Raji (cell line): ENCODE data around the gene MAGEF1.

Source experiments
- POLR2A ChIP-seq: IDR thresholded peaks from 2 replicates; pipeline ENCODE4 v1.6.1; 2011; ENCODE audit warnings: low read depth, low read length, control low read depth; ENCODE audit not compliant: insufficient read depth

MAGEF1 gene

DNA sequence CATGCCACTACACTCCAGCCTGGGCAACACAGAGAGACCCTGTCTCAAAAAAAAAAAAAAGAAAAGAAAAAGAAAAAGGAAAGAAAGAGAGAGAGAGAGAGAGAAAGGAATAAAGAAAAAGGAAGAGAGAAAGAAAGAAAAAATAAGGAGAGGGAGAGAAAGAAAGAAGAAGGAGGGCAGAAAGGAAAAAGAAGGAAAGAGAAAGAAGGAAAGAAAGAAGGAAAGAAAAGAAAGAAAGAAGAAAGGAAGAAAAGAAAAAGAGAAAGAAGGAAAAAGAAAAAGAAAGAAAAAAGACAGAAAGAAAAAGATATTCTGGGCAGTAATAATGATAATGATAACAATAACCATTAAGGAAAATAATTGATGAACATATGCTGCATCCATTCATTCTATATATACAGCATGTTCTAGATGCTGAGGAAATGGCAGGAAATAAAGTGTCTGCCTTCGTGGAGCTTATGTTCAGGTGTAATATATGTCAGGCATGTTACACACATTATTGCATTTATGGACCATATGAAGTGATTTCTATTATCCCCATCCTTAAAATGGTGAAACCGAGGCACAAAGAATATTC is 37.4 kb upstream of the MAGEF1 start:
- no peak for TF ChIP-seq POLR2A

DNA sequence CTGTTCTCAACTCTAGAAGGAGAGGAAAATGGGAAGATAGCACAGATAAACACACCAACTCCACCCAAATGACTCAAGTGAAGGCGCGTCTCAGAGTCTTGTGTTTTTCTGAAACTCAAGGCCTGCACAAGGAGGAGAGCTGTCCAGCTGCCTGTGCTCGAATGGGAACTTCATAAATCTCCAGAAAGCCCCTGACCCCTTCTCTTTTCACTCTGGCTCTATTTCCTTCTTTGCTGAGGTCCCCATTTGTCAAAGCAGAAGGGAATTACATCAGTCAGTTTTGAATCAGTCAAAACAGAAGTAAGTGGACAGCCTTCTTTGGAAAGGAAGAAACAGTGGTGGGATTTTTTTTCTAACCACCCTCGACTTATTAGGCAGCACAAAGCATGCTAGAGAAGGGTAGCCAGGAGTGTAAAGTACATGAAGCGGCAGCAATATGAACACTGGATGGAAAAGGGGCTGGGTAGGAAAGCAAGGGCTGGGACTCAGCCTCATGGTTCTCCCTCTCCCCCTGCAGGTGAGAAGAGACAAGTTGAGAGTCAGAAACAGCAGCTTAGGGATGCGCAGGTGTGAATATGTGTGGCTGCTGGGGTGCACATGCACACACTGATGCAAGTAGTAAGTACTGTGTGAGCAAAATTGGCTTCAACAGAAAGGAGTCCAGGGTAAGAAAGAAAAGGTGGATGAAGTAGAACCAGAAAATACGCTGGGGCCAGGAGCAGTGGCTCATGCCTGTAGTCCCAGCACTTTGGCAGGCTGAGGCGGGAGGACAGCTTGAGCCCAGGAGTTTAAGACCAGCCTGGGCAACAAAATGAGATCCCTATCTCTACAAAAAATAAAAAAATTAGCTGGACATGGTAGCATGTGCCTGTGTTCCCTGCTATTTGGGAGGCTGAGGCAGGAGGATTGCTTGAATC is 36.6 kb upstream of the MAGEF1 start:
- TF ChIP-seq POLR2A = no peak

DNA sequence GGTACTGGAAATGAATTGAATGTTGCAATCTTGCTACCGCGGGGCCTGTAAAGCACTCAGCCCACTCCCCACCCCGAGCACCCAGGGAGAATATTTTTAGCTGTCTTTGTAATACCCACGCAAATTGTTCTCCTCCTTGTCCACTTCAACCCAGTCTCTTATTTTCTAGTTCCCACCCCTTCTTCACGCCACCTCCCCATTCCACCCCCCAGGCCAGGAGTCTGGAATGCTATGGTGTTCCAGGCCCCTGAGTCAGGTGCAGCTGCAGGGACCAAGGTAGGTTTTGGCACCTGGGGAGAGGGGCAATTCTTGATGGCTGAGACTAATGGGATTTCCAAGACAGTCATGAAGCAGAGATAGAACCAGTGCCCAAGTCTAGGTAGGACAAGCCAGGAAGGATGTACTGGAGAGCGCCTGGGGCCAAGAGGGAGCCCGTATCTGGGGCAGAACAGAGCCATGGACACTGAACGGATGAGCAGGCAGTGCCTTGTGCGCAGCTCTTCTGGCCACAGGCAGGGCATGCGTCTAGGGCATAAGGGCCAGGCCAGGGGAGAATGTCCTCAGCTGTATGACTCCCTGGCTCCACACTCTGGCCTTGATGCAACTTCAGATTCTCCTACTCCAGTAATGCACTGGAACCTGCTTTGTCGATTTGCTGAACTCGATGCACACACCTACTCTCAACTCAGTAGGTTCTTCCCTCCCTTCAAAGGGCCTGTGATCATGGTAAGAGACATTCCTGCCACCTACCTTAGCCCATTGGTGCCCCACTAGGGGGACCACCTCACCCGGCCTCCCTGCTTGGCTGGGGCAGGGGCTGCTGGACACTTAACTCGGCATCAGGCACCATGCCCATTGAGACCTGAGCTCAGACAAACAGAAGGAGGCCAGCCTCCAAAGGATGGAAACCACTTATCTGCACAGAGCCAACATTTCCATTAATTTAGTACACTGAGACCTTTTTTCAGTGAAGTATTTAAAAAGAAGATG is 34.6 kb upstream of the MAGEF1 start:
- TF ChIP-seq POLR2A = no peak

DNA sequence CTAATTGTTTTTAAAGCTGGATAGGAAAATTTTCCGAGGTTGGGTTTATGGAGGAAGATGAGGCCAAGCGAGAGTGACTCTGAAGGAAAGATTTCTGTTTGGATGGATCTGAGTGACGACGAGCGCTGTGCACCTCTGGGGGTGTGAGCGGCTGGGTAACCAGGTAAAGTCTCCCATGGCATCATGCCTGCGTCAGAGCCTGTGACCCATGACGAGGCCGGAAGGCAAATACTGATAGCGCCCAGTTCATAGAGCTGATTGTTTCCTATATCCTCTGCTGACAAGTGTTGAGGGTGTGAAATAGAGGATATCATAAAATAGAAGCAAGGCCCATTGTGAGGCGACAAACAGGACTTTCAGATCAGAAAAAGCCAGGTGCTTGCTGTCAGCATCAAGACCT is 33.7 kb upstream of the MAGEF1 start:
- TF ChIP-seq POLR2A = no peak

DNA sequence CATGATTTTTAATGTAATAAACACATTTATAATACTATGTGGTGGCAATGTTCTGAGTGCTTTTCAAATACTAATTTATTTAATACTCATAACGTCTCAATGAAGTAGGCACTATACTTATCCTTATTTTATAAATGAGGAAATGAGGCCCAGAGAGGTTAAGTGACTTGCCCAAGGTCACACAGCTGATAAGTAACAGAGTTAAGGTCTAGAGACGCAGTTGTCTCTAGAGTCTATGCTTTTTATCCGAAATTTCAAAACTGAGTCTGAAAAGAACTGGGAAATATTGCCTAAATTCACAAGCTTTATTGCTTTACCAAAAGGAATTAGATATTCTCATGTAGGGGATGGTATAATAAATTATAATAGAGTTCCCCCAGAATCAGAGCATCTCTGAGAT is 31.4 kb upstream of the MAGEF1 start:
- no peak for TF ChIP-seq POLR2A

DNA sequence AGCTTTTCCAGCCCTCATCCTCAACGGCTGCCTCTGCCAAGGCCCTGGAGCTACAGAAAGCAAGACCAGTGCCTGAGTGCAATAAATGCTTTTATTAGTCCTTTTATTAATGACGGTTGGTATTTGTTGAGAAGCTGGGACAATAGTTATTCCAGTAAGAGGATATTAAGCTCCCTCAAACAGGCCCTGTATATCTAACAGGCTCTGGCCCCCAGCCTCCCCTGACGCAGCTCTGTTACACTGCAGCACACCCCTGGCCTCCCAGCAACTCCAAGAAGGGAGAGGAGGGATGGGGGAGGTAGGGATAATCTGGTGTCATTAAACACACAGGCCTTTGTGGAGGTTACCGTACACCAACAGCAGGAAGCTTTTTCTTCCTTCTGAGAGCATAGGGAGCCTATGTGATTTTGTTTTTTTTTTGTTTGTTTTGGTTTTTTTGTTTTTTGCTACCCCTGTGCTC is 30.8 kb upstream of the MAGEF1 start:
- TF ChIP-seq POLR2A = no peak

DNA sequence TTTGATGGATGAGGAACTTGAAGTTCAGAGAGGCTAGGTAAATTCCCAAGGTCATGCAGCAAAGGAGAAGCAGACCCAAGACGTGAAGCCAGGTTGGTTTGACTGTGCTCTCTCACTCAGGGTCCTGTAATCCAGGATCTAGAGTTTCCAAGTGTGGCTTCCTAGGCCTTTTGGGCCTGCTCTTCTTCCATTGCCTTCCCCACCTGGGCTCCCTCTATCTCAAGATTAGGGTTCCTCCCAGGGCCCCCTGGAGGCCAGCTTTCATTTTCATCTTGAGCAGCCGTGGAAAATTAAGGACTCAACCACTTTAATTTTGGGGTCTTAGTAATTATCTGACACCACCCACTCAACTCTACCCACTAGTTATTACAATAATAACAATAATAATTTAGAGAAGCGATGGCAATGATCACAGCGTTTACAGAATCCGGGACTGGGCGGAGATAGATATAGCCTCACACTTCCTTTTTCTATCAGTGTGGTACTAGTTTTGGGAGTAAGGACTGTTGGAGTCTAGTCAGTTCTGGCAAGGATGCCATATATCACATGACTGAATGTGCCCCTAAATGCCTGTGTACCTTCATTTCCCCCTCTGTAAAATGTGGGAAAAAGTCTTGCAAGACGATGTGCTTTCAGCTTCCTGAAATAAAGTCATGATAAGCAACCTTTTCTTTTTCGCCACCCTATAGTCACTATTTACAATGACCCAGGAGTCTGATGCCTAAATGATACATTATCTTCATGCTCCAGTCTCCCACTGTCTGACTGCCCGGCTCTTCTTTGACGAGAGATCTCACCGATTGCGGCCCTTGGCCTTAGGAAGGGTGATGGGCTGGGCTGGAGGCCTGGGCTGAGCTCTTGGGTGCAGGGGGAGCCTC is 30.2 kb upstream of the MAGEF1 start:
- no peak for TF ChIP-seq POLR2A

DNA sequence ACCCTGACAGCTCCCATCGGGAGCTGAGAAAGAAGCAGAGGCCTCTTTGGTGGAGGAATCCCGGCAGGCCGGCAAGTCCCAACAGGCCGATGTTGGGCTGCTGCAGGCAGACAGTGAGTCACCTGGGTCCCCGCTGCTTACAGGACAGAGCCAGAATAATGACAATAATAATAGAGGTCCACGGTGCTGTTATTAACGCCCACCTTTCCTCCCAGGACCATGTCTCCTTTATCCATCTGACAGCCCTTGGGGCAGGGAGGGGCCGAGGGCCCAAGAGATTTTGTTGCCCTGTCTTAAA is 29.3 kb upstream of the MAGEF1 start:
- no peak for TF ChIP-seq POLR2A

DNA sequence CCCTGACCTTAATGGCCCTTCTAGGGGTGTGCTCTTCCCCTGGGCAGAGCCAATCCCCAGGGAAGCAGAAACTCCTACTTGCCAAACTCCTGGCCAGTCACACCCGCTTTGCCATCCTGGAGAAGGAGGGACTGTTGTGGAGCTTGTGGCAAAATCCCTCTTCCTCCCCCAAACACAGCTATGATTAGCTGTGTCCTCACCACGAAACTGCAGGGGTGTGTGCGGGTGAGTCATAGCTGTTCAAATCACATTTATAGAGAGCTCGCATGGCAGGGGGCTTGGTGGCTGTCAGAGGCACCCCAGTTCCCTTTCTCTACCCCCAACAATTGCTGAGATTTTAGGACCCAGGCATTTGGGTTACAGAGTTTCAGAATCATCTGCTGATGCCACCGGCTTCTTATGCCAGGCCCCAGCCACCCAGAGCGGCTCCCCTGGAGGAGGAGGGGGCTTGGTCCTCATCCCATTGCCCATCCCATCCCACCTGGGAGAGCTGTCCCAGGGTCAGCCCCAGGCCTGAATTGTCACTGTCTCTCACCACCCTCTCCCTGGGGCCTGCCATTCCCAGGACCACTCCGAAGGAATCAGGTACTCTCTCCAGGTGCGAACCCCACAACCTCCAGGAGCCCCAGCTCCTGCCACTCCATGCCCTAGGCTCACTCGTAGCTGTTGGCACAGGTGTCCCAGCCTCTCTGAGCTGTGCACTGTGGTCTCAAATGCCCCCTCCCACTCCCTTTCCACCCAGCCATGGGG is 28.8 kb upstream of the MAGEF1 start:
- TF ChIP-seq POLR2A = no peak

DNA sequence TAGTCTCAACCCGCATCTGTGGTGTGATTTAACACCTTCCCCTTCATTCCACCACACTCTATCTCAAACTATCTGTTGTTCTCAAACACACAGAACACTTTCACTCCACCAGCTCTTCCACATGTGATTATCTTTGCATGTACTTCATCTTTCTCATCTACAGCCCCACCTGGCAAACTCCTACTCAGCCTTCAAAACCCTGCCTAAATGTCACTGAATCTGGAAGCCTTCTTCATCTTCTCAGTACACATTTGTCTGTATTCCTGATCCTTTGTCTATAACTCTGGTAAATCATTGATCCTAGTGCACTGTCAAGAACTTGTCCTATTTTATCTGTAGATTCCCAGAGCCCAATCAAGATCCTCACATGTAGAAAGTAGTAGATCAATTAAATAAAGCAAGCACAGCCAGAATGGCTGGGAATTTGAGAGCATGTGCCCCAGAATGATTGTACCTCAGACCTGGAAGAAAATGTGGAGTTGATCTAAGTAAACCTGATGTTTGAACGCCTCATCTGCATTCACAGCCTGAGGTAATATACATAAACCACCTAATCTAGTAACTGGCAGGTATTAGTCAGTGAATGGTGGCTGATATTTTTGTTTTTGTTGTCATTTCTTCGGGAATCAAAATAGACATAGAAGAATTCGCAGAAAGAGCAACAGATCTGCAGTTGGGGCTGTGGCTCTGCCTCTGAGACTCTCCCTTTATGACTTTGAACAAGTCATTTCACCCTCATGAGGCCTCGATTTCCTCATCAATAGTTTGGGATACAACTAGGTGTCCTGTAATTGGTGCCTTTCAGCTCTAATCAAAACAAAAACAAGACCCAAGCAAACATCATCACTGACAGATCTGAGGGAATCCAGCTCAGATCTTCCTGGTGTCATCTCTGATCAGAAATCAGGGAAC is 28.0 kb upstream of the MAGEF1 start:
- no peak for TF ChIP-seq POLR2A

DNA sequence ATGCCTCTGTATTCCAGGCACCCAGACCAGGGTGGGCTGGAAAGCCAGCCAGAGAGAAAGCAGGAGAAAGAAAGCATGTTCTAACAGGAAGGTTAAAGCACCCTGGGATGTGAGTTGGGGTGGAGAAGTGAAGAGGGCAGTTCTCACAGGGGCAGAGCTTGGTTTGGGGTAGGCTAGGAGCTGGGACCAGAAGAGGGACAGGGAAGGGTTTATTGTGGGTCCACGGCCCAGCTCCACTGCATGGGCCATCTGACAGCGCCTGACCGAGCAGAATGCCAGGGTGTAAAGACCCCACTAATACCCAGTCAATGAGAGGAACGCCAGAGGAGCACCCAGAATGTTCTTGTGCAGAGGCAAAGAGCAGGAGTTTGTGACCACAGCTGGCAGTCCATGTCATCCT is 27.1 kb upstream of the MAGEF1 start:
- TF ChIP-seq POLR2A = no peak

DNA sequence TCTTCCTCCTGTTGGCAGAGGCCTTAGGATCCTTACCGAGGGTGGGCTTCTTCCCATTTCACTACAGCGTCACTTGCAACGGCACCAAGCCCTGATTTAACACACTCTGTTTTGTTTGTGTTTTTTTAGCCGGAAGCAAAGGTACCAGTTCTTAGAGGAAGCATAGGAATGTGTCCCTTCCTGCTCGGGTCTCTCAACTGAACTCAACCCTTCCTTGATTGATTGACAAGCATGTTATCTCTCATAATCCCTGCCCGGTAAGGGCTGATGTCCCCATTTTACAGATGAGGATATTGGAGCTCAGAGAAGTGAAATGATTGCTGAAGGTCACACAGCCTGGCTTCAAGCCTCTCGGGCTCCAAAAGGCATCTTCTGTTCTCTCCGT is 26.6 kb upstream of the MAGEF1 start:
- no peak for TF ChIP-seq POLR2A
